Left kidney (tissue), 2 donors: Measurements from ENCODE around the gene MTG2. TPM values are rescaled to one million over a fixed set of nuclear protein-coding genes. Genes with fewer than 3 reads are reported as not detected.
"Not testable (repeated sequence)": the region's sequence is repeated elsewhere in the genome, so short reads cannot be mapped to it uniquely, and the experiment has no call there.

Source experiments
- DNase-seq: peaks from one replicate; pipeline ENCODE4 v3.0.0-alpha.2; 2013
- polyA plus RNA-seq: library from polyadenylated mRNA; unstranded; fragments of 120-200 nt; gene quantifications from one replicate; pipeline ENCODE4 v1.2.1, GENCODE V29; 2013; ENCODE audit not compliant: insufficient read length

MTG2 gene
- polyA plus RNA-seq, 1 donor, result 38.3 TPM

- DNase-seq, result no peak
Observed at GRCh38 chr20:62143957-62144825, 38.6 kb upstream of the MTG2 start.

DNA sequence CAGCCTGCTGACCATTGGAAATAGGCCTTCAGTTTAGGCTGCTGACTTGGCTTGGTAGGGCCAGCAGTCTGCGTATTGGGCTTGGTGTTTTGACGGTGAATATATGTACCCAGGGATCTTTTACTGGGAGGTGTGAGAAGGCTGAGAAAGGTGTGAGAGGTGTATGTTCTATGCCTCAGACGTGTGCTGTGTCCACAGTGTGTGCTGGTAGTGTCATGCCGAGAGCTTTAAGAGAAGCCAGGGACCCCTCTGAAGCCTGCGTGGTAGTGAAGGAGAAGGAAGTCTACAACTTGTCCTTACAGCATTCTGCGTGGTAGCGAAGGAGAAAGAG lies 37.2 kb upstream of the MTG2 start:
- no peak for DNase-seq

- no peak for DNase-seq
Observed at GRCh38 chr20:62146019-62146755, 36.6 kb upstream of the MTG2 start.

DNA sequence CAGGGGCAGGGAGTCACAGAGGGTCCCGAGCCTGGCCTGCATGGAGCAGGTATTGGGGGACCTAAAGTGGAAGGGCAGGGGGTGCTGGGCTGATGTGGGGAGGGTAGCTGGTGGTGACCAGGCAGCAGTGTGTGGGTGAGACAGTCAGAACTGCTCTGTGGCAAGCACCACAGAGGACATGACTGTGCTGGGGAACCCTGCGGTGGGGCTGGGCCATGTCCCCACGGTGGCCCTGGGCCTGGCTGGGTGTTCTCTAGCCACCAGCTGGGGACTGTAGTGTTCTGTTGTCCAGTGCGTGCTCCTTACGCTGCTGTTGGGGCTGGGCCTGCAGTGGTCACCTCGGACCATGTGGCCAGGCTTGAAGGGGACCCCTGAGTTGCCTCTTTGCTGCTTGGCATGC lies 35.7 kb upstream of the MTG2 start:
- no peak for DNase-seq

DNA sequence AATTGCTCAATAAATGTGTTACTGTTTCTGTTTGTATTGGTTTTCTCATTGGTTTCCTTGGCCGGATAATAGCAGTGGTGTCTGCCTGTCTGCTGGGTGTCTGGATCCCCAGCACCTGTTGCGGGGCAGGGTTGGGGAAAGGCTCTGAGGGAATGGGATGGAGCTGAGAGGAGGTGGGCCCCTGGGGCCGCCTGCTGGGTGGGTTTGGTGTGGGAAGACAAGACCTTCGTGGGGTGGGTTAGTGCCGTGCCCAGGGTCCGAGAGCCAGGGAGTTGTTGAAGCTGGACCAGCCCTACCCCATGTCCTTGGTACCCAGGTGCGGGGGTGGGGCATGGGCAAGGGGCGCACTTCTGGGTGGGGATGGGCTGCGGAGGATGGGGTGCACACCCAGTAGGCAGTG lies 35.3 kb upstream of the MTG2 start:
- DNase-seq, result no peak

- not testable (repeated sequence) for DNase-seq
Observed at GRCh38 chr20:62148383-62148782, 34.4 kb upstream of the MTG2 start.

DNA sequence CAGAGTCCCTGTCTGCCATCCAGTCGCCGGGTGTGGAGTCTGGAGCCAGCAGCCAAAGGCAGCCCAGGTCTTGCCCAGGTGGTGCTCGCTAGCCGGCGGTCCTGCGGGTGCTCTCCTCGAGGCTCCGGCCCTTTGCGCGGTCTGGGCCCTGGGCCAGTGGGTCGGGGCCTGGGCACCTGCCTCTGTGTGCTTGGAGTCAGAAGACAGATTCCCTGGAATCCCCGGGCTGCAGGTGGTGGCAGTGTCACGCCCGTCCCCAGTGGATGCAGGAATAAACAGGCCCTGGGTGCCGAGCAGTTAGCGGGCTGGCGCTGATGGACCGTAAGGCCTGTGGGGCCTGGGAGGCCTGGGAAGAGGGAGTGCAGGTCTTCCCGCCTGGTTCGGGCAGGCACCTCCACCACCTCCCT lies 33.9 kb upstream of the MTG2 start:
- no peak for DNase-seq

- DNase-seq, result no peak
Observed at GRCh38 chr20:62149532-62150309, 33.1 kb upstream of the MTG2 start.

- DNase-seq, result no peak
Observed at GRCh38 chr20:62150310-62150575, 32.6 kb upstream of the MTG2 start.

GRCh38 chr20:62151225-62151624 lies 31.6 kb upstream of the MTG2 start:
- DNase-seq, result no peak

DNA sequence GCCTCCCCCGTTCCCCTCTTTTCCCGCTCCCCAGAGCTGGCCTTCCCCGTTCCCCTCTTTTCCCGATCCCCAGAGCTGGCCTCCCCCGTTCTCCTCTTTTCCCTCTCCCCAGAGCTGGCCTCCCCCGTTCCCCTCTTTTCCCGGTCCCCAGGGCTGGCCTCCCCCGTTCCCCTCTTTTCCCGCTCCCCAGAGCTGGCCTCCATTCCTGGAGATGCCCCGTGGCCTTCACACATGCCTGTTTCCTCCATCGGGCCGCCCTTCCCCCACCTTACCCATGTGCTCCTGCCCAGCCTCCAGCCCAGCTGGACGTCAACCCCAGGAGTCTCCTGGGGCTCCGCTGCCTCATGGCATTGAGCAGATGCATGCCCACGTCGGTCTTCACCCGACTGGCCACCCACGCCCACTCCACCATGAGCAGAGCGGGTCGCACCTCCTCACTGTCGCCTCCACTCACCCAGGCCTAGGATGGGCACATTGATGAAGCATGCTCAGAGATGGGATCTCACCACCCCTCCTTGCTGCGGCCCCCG lies 30.9 kb upstream of the MTG2 start:
- DNase-seq, result no peak

DNA sequence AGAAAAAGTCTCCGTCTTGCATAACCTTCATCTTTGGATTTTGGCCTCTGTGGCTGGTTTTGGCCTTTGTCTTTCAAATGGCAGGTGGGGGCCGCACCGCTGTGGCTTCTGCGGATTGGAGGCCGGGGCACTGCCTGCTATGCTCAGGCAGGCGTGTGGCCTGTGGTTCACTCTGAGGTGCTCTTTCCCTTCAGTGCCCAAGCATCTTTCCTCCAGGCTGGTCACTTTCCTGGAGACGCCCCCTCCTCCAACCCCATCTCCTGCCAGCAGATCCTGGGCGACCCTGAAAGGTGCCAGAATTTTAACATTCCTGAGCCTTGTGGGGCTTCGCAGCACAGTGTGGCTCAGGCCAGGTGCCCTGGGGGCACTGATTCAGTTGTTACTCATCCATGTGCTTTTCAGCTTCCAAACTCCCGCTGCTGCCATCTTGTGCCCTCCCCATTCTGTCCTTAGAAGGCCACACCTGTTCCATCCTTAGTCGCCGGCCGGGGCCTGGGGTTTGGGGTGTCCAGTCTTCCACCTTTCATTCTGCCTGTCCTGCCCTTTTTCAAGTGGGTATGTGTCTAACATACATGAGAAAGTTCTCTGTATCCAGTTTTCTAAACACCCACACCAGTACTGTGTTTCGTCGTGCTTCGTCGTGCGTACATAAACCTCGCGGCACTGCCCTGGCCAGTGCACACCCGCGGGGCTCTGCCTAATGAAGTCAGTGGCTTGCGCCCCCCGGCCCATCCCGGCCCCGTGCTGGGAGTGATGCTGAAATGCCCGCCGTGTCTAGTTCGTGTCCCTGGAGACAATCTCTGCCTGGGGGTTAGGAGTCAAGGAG lies 27.2 kb upstream of the MTG2 start:
- no peak for DNase-seq

DNA sequence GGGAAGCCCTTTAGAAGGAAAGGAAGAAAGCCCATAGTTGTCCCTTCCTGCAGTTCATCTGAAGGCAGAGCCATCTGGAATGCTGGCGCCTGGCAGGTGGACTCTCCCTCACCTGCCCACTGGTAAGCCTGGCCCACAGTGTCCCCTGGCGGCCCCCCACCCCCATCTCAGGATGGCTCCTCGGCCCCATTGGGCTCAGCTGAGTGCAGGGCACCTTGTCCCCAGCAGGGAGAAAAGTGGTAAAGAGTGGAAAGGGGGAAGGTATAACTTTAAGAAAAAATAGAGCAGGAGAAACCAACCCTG lies 26.6 kb upstream of the MTG2 start:
- DNase-seq, result no peak

DNA sequence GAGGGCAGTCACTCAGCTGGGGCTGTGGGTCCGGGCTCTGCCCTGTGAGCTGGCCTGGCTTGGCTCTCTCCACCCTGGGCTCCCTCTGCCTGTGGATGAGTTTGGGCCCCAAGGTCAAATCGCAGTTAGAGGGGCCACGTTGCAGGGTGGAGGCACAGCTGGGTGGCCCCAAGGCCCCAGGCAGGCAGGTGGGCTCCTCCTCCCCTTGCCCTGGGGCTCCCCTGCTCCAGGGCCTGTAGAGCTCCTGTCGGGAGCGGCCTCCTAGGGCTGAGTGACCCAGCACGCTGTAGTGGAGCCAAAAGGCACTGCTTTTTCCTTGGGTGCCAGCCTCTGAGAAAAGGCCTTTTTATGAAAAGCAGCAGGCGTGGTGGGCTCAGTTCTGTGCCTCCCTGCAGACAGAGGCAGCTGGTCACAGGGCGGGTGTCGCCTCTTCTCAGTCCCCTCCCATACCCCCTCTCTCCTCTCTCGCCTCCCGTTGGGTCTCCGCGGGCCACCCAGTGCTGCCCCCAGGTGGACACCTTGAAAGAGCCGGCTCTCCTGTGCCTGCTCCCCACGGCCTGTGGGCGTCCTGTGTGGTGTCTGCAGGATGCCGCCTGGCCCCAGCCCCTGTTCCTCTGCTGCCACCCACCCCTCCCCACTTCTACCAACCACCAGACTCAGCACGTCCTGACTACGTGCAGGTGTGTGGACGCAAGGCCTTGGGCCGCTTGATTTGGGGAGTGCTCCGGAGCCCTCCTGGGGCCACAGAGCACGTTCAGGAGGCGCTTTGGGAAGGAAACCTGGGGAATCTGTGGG lies 26.0 kb upstream of the MTG2 start:
- DNase-seq, result no peak

- no peak for DNase-seq
Observed at GRCh38 chr20:62157387-62158087, 25.3 kb upstream of the MTG2 start.

DNA sequence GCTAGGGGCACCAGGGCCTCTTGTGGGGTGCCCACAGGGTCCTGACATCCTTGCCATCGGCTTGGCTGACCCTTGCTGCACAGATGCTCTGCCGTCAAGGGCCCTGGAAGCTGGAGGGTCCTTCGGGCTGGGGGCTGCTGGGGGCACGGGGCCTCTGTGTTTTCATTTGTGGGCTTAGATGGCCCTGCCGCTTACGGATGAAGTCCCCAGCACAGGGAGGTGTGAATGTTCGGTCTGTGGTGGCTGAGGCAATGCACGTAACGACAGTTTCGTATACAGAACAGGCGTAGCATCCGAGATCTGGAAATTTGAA lies 24.8 kb upstream of the MTG2 start:
- no peak for DNase-seq

GRCh38 chr20:62158541-62158940 lies 24.3 kb upstream of the MTG2 start:
- no peak for DNase-seq

DNA sequence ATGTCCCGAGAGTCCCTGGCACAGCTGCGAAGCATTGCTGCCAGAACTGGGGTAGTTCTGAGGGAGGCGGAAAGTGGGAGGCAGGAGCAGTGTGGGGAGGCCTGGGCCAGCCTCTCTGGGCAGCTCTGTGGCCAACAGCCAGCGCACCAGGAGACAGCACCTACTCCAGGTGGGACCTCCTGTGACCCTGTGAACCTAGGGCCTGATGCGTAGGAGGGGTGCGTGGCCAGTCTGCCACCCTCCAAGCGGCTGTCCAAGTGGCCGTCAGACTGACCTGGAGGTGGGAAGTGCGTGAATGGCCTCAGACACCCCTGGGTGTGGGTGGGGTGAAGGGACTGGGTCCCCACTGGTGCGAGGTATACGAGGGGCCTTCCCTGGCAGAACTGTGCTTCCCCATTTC lies 23.8 kb upstream of the MTG2 start:
- no peak for DNase-seq

GRCh38 chr20:62159839-62160238 lies 23.0 kb upstream of the MTG2 start:
- no peak for DNase-seq

- DNase-seq, result no peak
Observed at GRCh38 chr20:62160253-62160652, 22.6 kb upstream of the MTG2 start.

DNA sequence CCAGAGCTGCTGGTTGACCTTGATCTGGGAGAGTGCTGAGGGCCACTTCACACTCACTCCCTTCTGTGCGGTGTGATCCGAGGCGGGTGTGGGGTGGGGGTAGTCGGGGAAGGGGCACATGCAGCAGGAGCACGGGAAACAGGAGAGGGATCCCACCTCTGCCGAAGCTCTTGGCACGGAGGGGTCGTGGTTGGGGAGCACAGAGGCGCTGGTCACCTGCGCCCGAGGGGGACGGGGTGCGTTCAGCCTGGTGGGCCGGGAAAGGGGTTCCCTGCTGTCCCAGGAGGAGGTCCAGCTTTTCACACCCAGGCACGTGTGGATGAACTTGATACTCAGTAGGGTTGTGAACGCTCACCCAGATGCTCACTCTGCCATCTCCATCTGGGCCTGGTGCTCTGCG lies 22.0 kb upstream of the MTG2 start:
- no peak for DNase-seq
